IMR-90 (cell line): Measurements from ENCODE around the gene CIBAR2. TPM values are rescaled to one million over a fixed set of nuclear protein-coding genes. Genes with fewer than 3 reads are reported as not detected.

Source experiments
- ATAC-seq: fragments of 200-7000 bp; cut with Tn5 transposase; 2 replicates; pipeline ENCODE4 v1.9.1; 2020; ENCODE audit warnings: low read depth, mild to moderate bottlenecking, moderate library complexity
- BruUV-seq: library from RNA; stranded (reverse); fragments of 400-500 nt; replicated peaks from 2 replicates; lab custom pipeline; 2021; lab: Mats Ljungman, UMichigan
- CTCF ChIA-PET: fragments of 300-600 bp; formaldehyde crosslinking; extraction: SDS; loops from one replicate; lab custom pipeline; 2021; ENCODE audit warnings: antibody characterized with exemption; lab: Yijun Ruan, JAX
- POLR2A ChIA-PET: fragments of 300-600 bp; sonication (Branson Sonifier 250); formaldehyde crosslinking; loops from one replicate; lab custom pipeline; 2022; ENCODE audit warnings: antibody characterized with exemption; ENCODE audit not compliant: unreplicated experiment; lab: Charles Lee
- DNase-seq: peaks from one replicate; pipeline ENCODE4 v3.0.0; 2013
- H2AFZ ChIP-seq: replicated peaks from 2 replicates; pipeline ENCODE3; 2013; ENCODE audit warnings: low read length, mild to moderate bottlenecking; ENCODE audit not compliant: poor library complexity
- H2AK5ac ChIP-seq: 2 replicates; pipeline ENCODE4 v1.6.1; 2013; ENCODE audit warnings: low read depth, low read length, inconsistent platforms
- H2AK9ac ChIP-seq: replicated peaks from 2 replicates; pipeline ENCODE3; 2013; ENCODE audit warnings: mild to moderate bottlenecking, low read depth, low read length, moderate library complexity; ENCODE audit not compliant: poor library complexity
- H2BK120ac ChIP-seq: 2 replicates; pipeline ENCODE4 v1.6.1; 2013; ENCODE audit warnings: low read depth, low read length, inconsistent platforms
- H2BK15ac ChIP-seq: 3 replicates; pipeline ENCODE4 v1.6.1; 2013; ENCODE audit warnings: low read depth, low read length, inconsistent platforms
- H2BK20ac ChIP-seq: 2 replicates; pipeline ENCODE4 v1.6.1; 2013; ENCODE audit warnings: low read depth, mild to moderate bottlenecking, inconsistent platforms, low read length, moderate library complexity
- H2BK5ac ChIP-seq: 2 replicates; pipeline ENCODE4 v1.6.1; 2013; ENCODE audit warnings: mild to moderate bottlenecking, low read depth, low read length, inconsistent platforms; ENCODE audit not compliant: poor library complexity, severe bottlenecking
- H3K14ac ChIP-seq: replicated peaks from 2 replicates; pipeline ENCODE4 v1.6.1; 2013; ENCODE audit warnings: low read depth, low read length, inconsistent platforms
- H3K18ac ChIP-seq: 2 replicates; pipeline ENCODE4 v1.6.1; 2013; ENCODE audit warnings: low read depth, low read length, control low read depth
- H3K23ac ChIP-seq: 2 replicates; pipeline ENCODE4 v1.6.1; 2013; ENCODE audit warnings: low read depth, low read length, inconsistent platforms
- H3K27ac ChIP-seq: 2 replicates; pipeline ENCODE4 v1.5.1; 2013; ENCODE audit warnings: mild to moderate bottlenecking, control low read depth, low read length; ENCODE audit not compliant: insufficient read depth
- H3K27me3 ChIP-seq: 2 replicates; pipeline ENCODE4 v1.6.1; 2013; ENCODE audit warnings: low read length; ENCODE audit not compliant: control insufficient read depth, insufficient read depth
- H3K36me3 ChIP-seq: 2 replicates; pipeline ENCODE4 v1.6.1; 2013; ENCODE audit warnings: low read length, mixed read lengths; ENCODE audit not compliant: control insufficient read depth, insufficient read depth
- H3K4ac ChIP-seq: 2 replicates; pipeline ENCODE4 v1.6.1; 2013; ENCODE audit warnings: low read depth, low read length, inconsistent platforms
- H3K4me1 ChIP-seq: 2 replicates; pipeline ENCODE4 v1.6.1; 2013; ENCODE audit warnings: low read length, mixed read lengths; ENCODE audit not compliant: control insufficient read depth, insufficient read depth
- H3K4me2 ChIP-seq: 2 replicates; pipeline ENCODE4 v1.6.1; 2013; ENCODE audit warnings: low read depth, mild to moderate bottlenecking, control low read depth, low read length, moderate library complexity
- H3K4me3 ChIP-seq: 2 replicates; pipeline ENCODE4 v1.5.1; 2013; ENCODE audit warnings: low read depth, mild to moderate bottlenecking, control low read depth, low read length, moderate library complexity; ENCODE audit not compliant: insufficient read depth
- H3K56ac ChIP-seq: 2 replicates; pipeline ENCODE4 v1.6.1; 2013; ENCODE audit warnings: low read length, inconsistent platforms; ENCODE audit not compliant: insufficient read depth; ENCODE audit errors: extremely low read depth
- H3K79me1 ChIP-seq, 2 experiments: 2 replicates each; pipeline ENCODE4 v1.6.1; 2013; ENCODE audit warnings: low read length in 2 of 2, inconsistent platforms in 1 of 2, low read depth in 1 of 2
- H3K9ac ChIP-seq: 2 replicates; pipeline ENCODE4 v1.6.1; 2013; ENCODE audit warnings: low read depth, low read length, control low read depth
- H3K9me1 ChIP-seq: 2 replicates; pipeline ENCODE4 v1.6.1; 2013; ENCODE audit warnings: low read length, inconsistent platforms; ENCODE audit not compliant: insufficient read depth
- H3K9me3 ChIP-seq: 2 replicates; pipeline ENCODE4 v1.6.1; 2013; ENCODE audit warnings: low read length; ENCODE audit not compliant: control insufficient read depth, insufficient read depth
- H4K20me1 ChIP-seq: 2 replicates; pipeline ENCODE4 v1.6.1; 2013; ENCODE audit warnings: low read length, inconsistent platforms; ENCODE audit not compliant: insufficient read depth
- H4K5ac ChIP-seq: 2 replicates; pipeline ENCODE4 v1.6.1; 2013; ENCODE audit warnings: mild to moderate bottlenecking, low read depth, low read length, control low read depth
- H4K8ac ChIP-seq, 2 experiments: 2 replicates each; pipeline ENCODE4 v1.6.1; 2013; ENCODE audit warnings: low read depth in 2 of 2, low read length in 2 of 2, control low read depth in 1 of 2, inconsistent platforms in 1 of 2
- H4K91ac ChIP-seq: 2 replicates; pipeline ENCODE4 v1.6.1; 2013; ENCODE audit warnings: low read depth, low read length, inconsistent platforms; ENCODE audit not compliant: insufficient read depth
- FOS ChIP-seq: fragments of 150-350 bp; IDR thresholded peaks from 2 replicates; pipeline ENCODE4 v1.6.1; 2016; ENCODE audit warnings: low read depth, low read length
- MAZ ChIP-seq: IDR thresholded peaks from 2 replicates; pipeline ENCODE4 v1.6.1; 2012; ENCODE audit warnings: low read depth, mild to moderate bottlenecking, low read length, improper control_type of control experiment, moderate library complexity, borderline replicate concordance
- NFE2L2 ChIP-seq: fragments of 150-350 bp; IDR thresholded peaks from 2 replicates; pipeline ENCODE4 v1.6.1; 2016; ENCODE audit warnings: low read depth, mild to moderate bottlenecking, low read length
- WGBS, 2 experiments: methylation state at CpG; one replicate each; pipeline versions ENCODE4 v1.1.5 to v1.1.7; 2013; ENCODE audit warnings: missing lambda C conversion rate in 2 of 2; ENCODE audit not compliant: insufficient read length in 1 of 2; ENCODE audit errors: extremely low coverage in 2 of 2; 5-methylcytosine and 5-hydroxymethylcytosine counted together
- dilution Hi-C: fragments of 300-500 bp; cut with HindIII; formaldehyde crosslinking; loops from one replicate; pipeline ENCODE4 v1.14.3; 2018; ENCODE audit warnings: low sequenced_read_pairs; ENCODE audit not compliant: unreplicated experiment
- in situ Hi-C: fragments of 300-500 bp; cut with MboI; formaldehyde crosslinking; loops from 3 replicates; pipeline ENCODE4 v1.14.3; 2019; ENCODE audit warnings: low sequenced_read_pairs, inconsistent platforms, mixed read lengths
- intact Hi-C: fragments of 100-400 bp; cut with micrococcal nuclease; formaldehyde crosslinking; loops from 2 replicates; pipeline ENCODE4 v1.10.0; 2022
- polyA plus RNA-seq, 3 experiments: library from polyadenylated mRNA; depleted of rRNA; stranded (reverse); fragments of >200 nt; gene quantifications; 2 replicates each; pipeline ENCODE4 v1.2.3, GENCODE V29; 2012; ENCODE audit warnings: low replicate concordance in 1 of 3
- total RNA-seq: library from RNA; depleted of rRNA; stranded (reverse); fragments of >200 nt; gene quantifications from 2 replicates; pipeline ENCODE4 v1.2.3, GENCODE V29; 2012

The CIBAR2 gene
- total and polyA plus RNA-seq, 2 of the 4 experiments (the other 2 are of a cell fraction), result 0.18 to 0.24 TPM

DNA sequence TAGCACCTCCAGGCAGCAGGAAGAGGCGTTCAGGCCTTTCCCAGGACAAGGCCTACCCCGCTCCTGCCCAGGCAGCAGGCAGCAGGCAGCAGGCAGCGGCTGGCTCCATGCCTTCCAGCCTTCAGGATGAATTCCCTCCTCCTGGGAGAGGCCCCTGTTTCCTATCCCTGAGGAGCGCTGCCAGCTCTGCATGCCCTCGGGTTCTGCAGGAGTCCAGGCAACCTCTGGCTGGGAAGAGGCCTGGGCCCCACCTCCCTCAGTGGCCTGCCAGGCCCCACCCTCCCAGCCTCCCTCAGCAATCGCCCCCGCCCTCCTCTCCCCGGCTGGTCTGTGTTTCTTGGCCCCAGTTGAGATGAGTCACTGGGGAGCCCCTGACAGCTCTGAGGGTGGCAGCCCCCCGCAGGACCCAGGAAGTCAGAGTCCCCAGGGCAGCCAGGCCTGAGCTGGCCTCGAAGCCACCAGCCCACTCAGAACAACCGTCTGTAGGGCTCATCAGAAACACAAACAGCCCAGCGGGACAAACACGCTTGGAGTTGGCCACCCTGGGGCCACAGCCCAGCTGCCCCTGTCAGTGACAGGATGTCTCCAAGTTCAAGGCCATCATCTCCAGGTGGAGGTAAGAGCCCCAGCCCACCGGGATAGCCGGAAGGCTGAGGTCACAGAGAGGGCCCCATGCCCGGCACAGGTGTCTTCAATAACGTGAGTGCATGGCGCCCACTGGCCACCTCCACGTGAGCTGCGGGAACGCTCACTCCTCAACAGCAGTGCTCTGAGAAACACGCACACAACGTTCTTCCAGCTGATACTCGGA, 39.5 kb upstream of the CIBAR2 start:
- WGBS, 2 experiments, result 57% methylated on average over 14 of the region's 24 CpGs; no CpG with 5 or more reads in 1 of the 2 experiments
- peak overlapping the region; percentile 94 for H2AK5ac ChIP-seq
- TF ChIP-seq NFE2L2, result no peak
- peak; percentile 59; the same call in 1 of the 2 replicates for TF ChIP-seq FOS
- TF ChIP-seq MAZ, result peak; percentile 93
- peak; percentile 78 for DNase-seq
- ChIA-PET POLR2A (no interaction called here), CTCF (no interaction called here)
- peak overlapping the region; percentile 96 for H2AK9ac ChIP-seq
- H3K27me3 ChIP-seq, result no peaks in the 10 kb centered on the region; the same call in 1 of the 2 replicates
- H3K9me1 ChIP-seq, result 0 out of 2 replicates have a peak, but pooled peaks cover 3% of the 10 kb centered on the region
- no TSS peak for BruUV-seq
- dilution Hi-C loops (no loop called here), intact Hi-C loops (loop anchor here (1.0 kb wide), 1 partner anchor 8 kb away; no protein-coding TSS in a partner anchor), in situ Hi-C loops (no loop called here)
- peak overlapping the region; percentile 77; the same call in 2 of the 3 replicates for H2BK15ac ChIP-seq
- no peaks in the 10 kb centered on the region for H3K79me1 ChIP-seq
- H4K20me1 ChIP-seq, result no peaks in the 10 kb centered on the region
- H2AFZ ChIP-seq, result peak overlapping the region; percentile 94
- peak overlapping the region; percentile 65 for H3K9ac ChIP-seq
- no peak overlapping the region for H3K4me3 ChIP-seq
- H3K18ac ChIP-seq, result peak overlapping the region; percentile 81
- H4K91ac ChIP-seq, result peak overlapping the region; percentile 80
- H4K8ac ChIP-seq, result peak overlapping the region; percentile 88 to 92
- H2BK20ac ChIP-seq, result peak overlapping the region; percentile 79; the same call in 1 of the 2 replicates
- peak; percentile 98 for ATAC-seq
- peak overlapping the region; percentile 94 for H4K5ac ChIP-seq
- peak overlapping the region; percentile 75 for H3K27ac ChIP-seq
- H2BK5ac ChIP-seq, result peak overlapping the region; percentile 44
- H3K36me3 ChIP-seq, result no peaks in the 10 kb centered on the region
- peaks cover 24% of the 10 kb centered on the region for H3K4me1 ChIP-seq
- H3K14ac ChIP-seq, result peak overlapping the region; percentile 94
- H3K23ac ChIP-seq, result peak overlapping the region; percentile 62; the same call in 1 of the 2 replicates
- H3K4me2 ChIP-seq, result peak overlapping the region; percentile 13; the same call in 1 of the 2 replicates
- H3K9me3 ChIP-seq, result no peaks in the 10 kb centered on the region
- no peak overlapping the region for H3K56ac ChIP-seq
- peak overlapping the region; percentile 82 for H2BK120ac ChIP-seq
- peak overlapping the region; percentile 62 for H3K4ac ChIP-seq
